Measurements from ENCODE around the gene BICD2. TPM values are rescaled to one million over a fixed set of nuclear protein-coding genes. Genes with fewer than 3 reads are reported as not detected.
"Not testable (repeated sequence)": the region's sequence is repeated elsewhere in the genome, so short reads cannot be mapped to it uniquely, and the experiment has no call there.

Gene BICD2
- polyA plus RNA-seq, result 1 to 10 TPM in 3 of 4 donors, under 1 TPM in 1; 0.67 to 9.7 (median 3.3) TPM
- long read RNA-seq, donor 1, full-length matches to known transcripts, result 3 of 3 reads
- long read RNA-seq, donor 1, partial matches to known transcripts, result 0 of 3 reads
- long read RNA-seq, donor 1, other reads (novel, unspliced or antisense), result 0 of 3 reads
- long read RNA-seq, donor 2, result 0 reads
- long read RNA-seq, donor 3, full-length matches to known transcripts, result 1 of 1 reads
- long read RNA-seq, donor 3, partial matches to known transcripts, result 0 of 1 reads
- long read RNA-seq, donor 3, other reads (novel, unspliced or antisense), result 0 of 1 reads
- long read RNA-seq, donor 4, result 0 reads
- long read RNA-seq, donor 5, result 0 reads
- long read RNA-seq, donor 6, full-length matches to known transcripts, result 1 of 1 reads
- long read RNA-seq, donor 6, partial matches to known transcripts, result 0 of 1 reads
- long read RNA-seq, donor 6, other reads (novel, unspliced or antisense), result 0 of 1 reads
- long read RNA-seq, donor 7, full-length matches to known transcripts, result 9 of 9 reads
- long read RNA-seq, donor 7, partial matches to known transcripts, result 0 of 9 reads
- long read RNA-seq, donor 7, other reads (novel, unspliced or antisense), result 0 of 9 reads
- long read RNA-seq, donor 8, full-length matches to known transcripts, result 1 of 1 reads
- long read RNA-seq, donor 8, partial matches to known transcripts, result 0 of 1 reads
- long read RNA-seq, donor 8, other reads (novel, unspliced or antisense), result 0 of 1 reads
- long read RNA-seq, donor 9, result 0 reads
- long read RNA-seq, donor 10, full-length matches to known transcripts, result 3 of 3 reads
- long read RNA-seq, donor 10, partial matches to known transcripts, result 0 of 3 reads
- long read RNA-seq, donor 10, other reads (novel, unspliced or antisense), result 0 of 3 reads

- no peak for FAIRE-seq
- H3K4me1 ChIP-seq (ENCODE audit: control insufficient read depth in 3 of 3, insufficient read depth in 2 of 3, low read depth in 1 of 3, low read length in 2 of 3), result peaks cover 0 to 21% (median 12%) of the 10 kb centered on the region in 3 donors
- H3K4me3 ChIP-seq (ENCODE audit: low read depth in 1 of 3, low read length in 3 of 3), result peak within 1 kb of the TSS; percentile 77 to 98 (median 80)
- H3K36me3 ChIP-seq (ENCODE audit: control insufficient read depth in 3 of 3, insufficient read depth in 2 of 3, low read depth in 1 of 3, low read length in 3 of 3), result peaks cover 0 to 2% (median 0%) of the 10 kb centered on the region in 3 donors
- no peaks in the 10 kb centered on the region for H3K27me3 ChIP-seq (ENCODE audit: control insufficient read depth in 3 of 3, insufficient read depth in 3 of 3, low read length in 3 of 3)
- WGBS, 3 donors, result 0 to 1% (median 1%) methylated on average over 35 to 74 of the region's 74 CpGs
- no peaks in the 10 kb centered on the region for H3K9me3 ChIP-seq (ENCODE audit: control insufficient read depth in 2 of 2, insufficient read depth in 1 of 2, low read depth in 1 of 2, low read length in 1 of 2)
- peak within 1 kb of the TSS; percentile 95 to 99 (median 98) for H3K27ac ChIP-seq (ENCODE audit: low read depth in 1 of 3, low read length in 2 of 3)
- DNase-seq, result no peak
These were observed at the start of gene BICD2 for GRCh38 chr9:92764381-92764987. Gene BICD2 (minus strand): TSS chr9:92764833. CDS start chr9:92764744, 89 bp downstream.

GRCh38 chr9:92809629-92810326 is 45.1 kb upstream of the BICD2 start:
- not testable (repeated sequence) for H3K4me3 ChIP-seq (ENCODE audit: low read depth in 1 of 3, low read length in 3 of 3); H3K36me3 ChIP-seq (ENCODE audit: control insufficient read depth in 3 of 3, insufficient read depth in 2 of 3, low read depth in 1 of 3, low read length in 3 of 3); H3K9me3 ChIP-seq (ENCODE audit: control insufficient read depth in 2 of 2, insufficient read depth in 1 of 2, low read depth in 1 of 2, low read length in 1 of 2); H3K4me1 ChIP-seq (ENCODE audit: control insufficient read depth in 3 of 3, insufficient read depth in 2 of 3, low read depth in 1 of 3, low read length in 2 of 3); H3K27ac ChIP-seq (ENCODE audit: low read depth in 1 of 3, low read length in 2 of 3); FAIRE-seq; DNase-seq
- 7 to 11% (median 9%) methylated on average over 34 of the region's 34 CpGs for WGBS, 3 donors
- peaks cover 15 to 68% (median 41%) of the 10 kb centered on the region in 3 donors for H3K27me3 ChIP-seq (ENCODE audit: control insufficient read depth in 3 of 3, insufficient read depth in 3 of 3, low read length in 3 of 3)

- 1 to 2% (median 1%) methylated on average over 33 to 60 of the region's 60 CpGs for WGBS, 3 donors
These were observed 44.3 kb upstream of the BICD2 start for GRCh38 chr9:92808726-92809451.

GRCh38 chr9:92807757-92808725 is 43.4 kb upstream of the BICD2 start:
- 3 to 6% (median 4%) methylated on average over 63 to 76 of the region's 76 CpGs for WGBS, 3 donors
- Histone ChIP-seq H3K4me3 (ENCODE audit: low read depth in 1 of 3, low read length in 3 of 3) (peak overlapping the region in 1 of 3 donors; percentile 33), H3K36me3 (ENCODE audit: control insufficient read depth in 3 of 3, insufficient read depth in 2 of 3, low read depth in 1 of 3, low read length in 3 of 3) (no peaks in the 10 kb centered on the region), H3K27ac (ENCODE audit: low read depth in 1 of 3, low read length in 2 of 3) (no peak overlapping the region), H3K4me1 (ENCODE audit: control insufficient read depth in 3 of 3, insufficient read depth in 2 of 3, low read depth in 1 of 3, low read length in 2 of 3) (peaks cover 0 to 5% (median 0%) of the 10 kb centered on the region in 3 donors), H3K9me3 (ENCODE audit: control insufficient read depth in 2 of 2, insufficient read depth in 1 of 2, low read depth in 1 of 2, low read length in 1 of 2) (no peaks in the 10 kb centered on the region), H3K27me3 (ENCODE audit: control insufficient read depth in 3 of 3, insufficient read depth in 3 of 3, low read length in 3 of 3) (peaks cover 15 to 74% (median 45%) of the 10 kb centered on the region in 3 donors)
- DNase-seq (peak; percentile 11 to 29), FAIRE-seq (no peak)

More at GRCh38 chr9:92808726-92809451, 44.3 kb upstream of the BICD2 start:
- peaks cover 0 to 5% (median 0%) of the 10 kb centered on the region in 3 donors for H3K4me1 ChIP-seq (ENCODE audit: control insufficient read depth in 3 of 3, insufficient read depth in 2 of 3, low read depth in 1 of 3, low read length in 2 of 3)
- H3K27me3 ChIP-seq (ENCODE audit: control insufficient read depth in 3 of 3, insufficient read depth in 3 of 3, low read length in 3 of 3), result peaks cover 15 to 74% (median 44%) of the 10 kb centered on the region in 3 donors
- H3K36me3 ChIP-seq (ENCODE audit: control insufficient read depth in 3 of 3, insufficient read depth in 2 of 3, low read depth in 1 of 3, low read length in 3 of 3), result no peaks in the 10 kb centered on the region
- no peaks in the 10 kb centered on the region for H3K9me3 ChIP-seq (ENCODE audit: control insufficient read depth in 2 of 2, insufficient read depth in 1 of 2, low read depth in 1 of 2, low read length in 1 of 2)
- DNase-seq (peak; percentile 33 to 84), FAIRE-seq (no peak)
- no peak overlapping the region for H3K27ac ChIP-seq (ENCODE audit: low read depth in 1 of 3, low read length in 2 of 3)
- peak overlapping the region in 1 of 3 donors; percentile 33 for H3K4me3 ChIP-seq (ENCODE audit: low read depth in 1 of 3, low read length in 3 of 3)

- 13 to 16% (median 15%) methylated on average over 44 of the region's 44 CpGs for WGBS, 3 donors
- FAIRE-seq (no peak), DNase-seq (no peak)
- Histone ChIP-seq H3K9me3 (ENCODE audit: control insufficient read depth in 2 of 2, insufficient read depth in 1 of 2, low read depth in 1 of 2, low read length in 1 of 2) (no peaks in the 10 kb centered on the region), H3K27ac (ENCODE audit: low read depth in 1 of 3, low read length in 2 of 3) (no peak overlapping the region), H3K4me3 (ENCODE audit: low read depth in 1 of 3, low read length in 3 of 3) (no peak overlapping the region), H3K27me3 (ENCODE audit: control insufficient read depth in 3 of 3, insufficient read depth in 3 of 3, low read length in 3 of 3) (peaks cover 15 to 73% (median 41%) of the 10 kb centered on the region in 3 donors), H3K36me3 (ENCODE audit: control insufficient read depth in 3 of 3, insufficient read depth in 2 of 3, low read depth in 1 of 3, low read length in 3 of 3) (no peaks in the 10 kb centered on the region), H3K4me1 (ENCODE audit: control insufficient read depth in 3 of 3, insufficient read depth in 2 of 3, low read depth in 1 of 3, low read length in 2 of 3) (peaks cover 0 to 5% (median 0%) of the 10 kb centered on the region in 3 donors)
These were observed 42.6 kb upstream of the BICD2 start for GRCh38 chr9:92807031-92807756.

- H3K27me3 ChIP-seq (ENCODE audit: control insufficient read depth in 3 of 3, insufficient read depth in 3 of 3, low read length in 3 of 3), result peaks cover 15 to 69% (median 41%) of the 10 kb centered on the region in 3 donors
- no peak overlapping the region for H3K4me3 ChIP-seq (ENCODE audit: low read depth in 1 of 3, low read length in 3 of 3)
- 74 to 82% (median 75%) methylated on average over 6 of the region's 6 CpGs for WGBS, 3 donors
- FAIRE-seq, result no peak
- H3K4me1 ChIP-seq (ENCODE audit: control insufficient read depth in 3 of 3, insufficient read depth in 2 of 3, low read depth in 1 of 3, low read length in 2 of 3), result peaks cover 0 to 3% (median 0%) of the 10 kb centered on the region in 3 donors
- no peak for DNase-seq
- no peaks in the 10 kb centered on the region for H3K9me3 ChIP-seq (ENCODE audit: control insufficient read depth in 2 of 2, insufficient read depth in 1 of 2, low read depth in 1 of 2, low read length in 1 of 2)
- H3K36me3 ChIP-seq (ENCODE audit: control insufficient read depth in 3 of 3, insufficient read depth in 2 of 3, low read depth in 1 of 3, low read length in 3 of 3), result no peaks in the 10 kb centered on the region
- H3K27ac ChIP-seq (ENCODE audit: low read depth in 1 of 3, low read length in 2 of 3), result no peak overlapping the region
These were observed 40.1 kb upstream of the BICD2 start for GRCh38 chr9:92804727-92805126.
